Measurements from ENCODE around the gene DPM3. TPM values are rescaled to one million over a fixed set of nuclear protein-coding genes. Genes with fewer than 3 reads are reported as not detected.

DPM3 gene
- total and polyA plus RNA-seq, 2 of the 13 experiments (the other 11 are each of a cell fraction or from before 2014, with no cell fraction given), result 23.2 to 53.4 TPM

GRCh38 chr1:155091071-155092051 lies 49.0 kb downstream of the DPM3 start (continued):
- TF ChIP-seq, protein P1, sequence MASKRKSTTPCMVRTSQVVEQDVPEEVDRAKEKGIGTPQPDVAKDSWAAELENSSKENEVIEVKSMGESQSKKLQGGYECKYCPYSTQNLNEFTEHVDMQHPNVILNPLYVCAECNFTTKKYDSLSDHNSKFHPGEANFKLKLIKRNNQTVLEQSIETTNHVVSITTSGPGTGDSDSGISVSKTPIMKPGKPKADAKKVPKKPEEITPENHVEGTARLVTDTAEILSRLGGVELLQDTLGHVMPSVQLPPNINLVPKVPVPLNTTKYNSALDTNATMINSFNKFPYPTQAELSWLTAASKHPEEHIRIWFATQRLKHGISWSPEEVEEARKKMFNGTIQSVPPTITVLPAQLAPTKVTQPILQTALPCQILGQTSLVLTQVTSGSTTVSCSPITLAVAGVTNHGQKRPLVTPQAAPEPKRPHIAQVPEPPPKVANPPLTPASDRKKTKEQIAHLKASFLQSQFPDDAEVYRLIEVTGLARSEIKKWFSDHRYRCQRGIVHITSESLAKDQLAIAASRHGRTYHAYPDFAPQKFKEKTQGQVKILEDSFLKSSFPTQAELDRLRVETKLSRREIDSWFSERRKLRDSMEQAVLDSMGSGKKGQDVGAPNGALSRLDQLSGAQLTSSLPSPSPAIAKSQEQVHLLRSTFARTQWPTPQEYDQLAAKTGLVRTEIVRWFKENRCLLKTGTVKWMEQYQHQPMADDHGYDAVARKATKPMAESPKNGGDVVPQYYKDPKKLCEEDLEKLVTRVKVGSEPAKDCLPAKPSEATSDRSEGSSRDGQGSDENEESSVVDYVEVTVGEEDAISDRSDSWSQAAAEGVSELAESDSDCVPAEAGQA (IDR thresholded peaks at IDR 0.05; ENCODE audit: low read depth), result no peak
- TF ChIP-seq, protein P1 (CRISPR knock-in tag; IDR thresholded peaks at IDR 0.05; ENCODE audit: borderline replicate concordance), result no peak
- TF ChIP-seq ZNF780A (CRISPR knock-in tag; IDR thresholded peaks at IDR 0.05), result no peak
- peak; percentile 54; the same call in 1 of the 2 replicates for TF ChIP-seq ZSCAN9 (CRISPR knock-in tag; IDR thresholded peaks at IDR 0.05; ENCODE audit: borderline replicate concordance)
- peak; percentile 99 for TF ChIP-seq PPARG (CRISPR knock-in tag; conservative IDR thresholded peaks at IDR 0.05)
- no peak for TF ChIP-seq NR3C1 (CRISPR knock-in tag; IDR thresholded peaks at IDR 0.05)
- TF ChIP-seq KDM2A (CRISPR knock-in tag; IDR thresholded peaks at IDR 0.05; ENCODE audit: borderline replicate concordance, low read depth), result peak; percentile 84
- no peak for TF ChIP-seq HCFC1 (IDR thresholded peaks at IDR 0.05; ENCODE audit: low read depth, low read length)
- peak; percentile 43; the same call in 1 of the 2 replicates for TF ChIP-seq ZNF546 (CRISPR knock-in tag; conservative IDR thresholded peaks at IDR 0.05)
- TF ChIP-seq ZNF678 (CRISPR knock-in tag; IDR thresholded peaks at IDR 0.05), result no peak
- TF ChIP-seq, protein P2, sequence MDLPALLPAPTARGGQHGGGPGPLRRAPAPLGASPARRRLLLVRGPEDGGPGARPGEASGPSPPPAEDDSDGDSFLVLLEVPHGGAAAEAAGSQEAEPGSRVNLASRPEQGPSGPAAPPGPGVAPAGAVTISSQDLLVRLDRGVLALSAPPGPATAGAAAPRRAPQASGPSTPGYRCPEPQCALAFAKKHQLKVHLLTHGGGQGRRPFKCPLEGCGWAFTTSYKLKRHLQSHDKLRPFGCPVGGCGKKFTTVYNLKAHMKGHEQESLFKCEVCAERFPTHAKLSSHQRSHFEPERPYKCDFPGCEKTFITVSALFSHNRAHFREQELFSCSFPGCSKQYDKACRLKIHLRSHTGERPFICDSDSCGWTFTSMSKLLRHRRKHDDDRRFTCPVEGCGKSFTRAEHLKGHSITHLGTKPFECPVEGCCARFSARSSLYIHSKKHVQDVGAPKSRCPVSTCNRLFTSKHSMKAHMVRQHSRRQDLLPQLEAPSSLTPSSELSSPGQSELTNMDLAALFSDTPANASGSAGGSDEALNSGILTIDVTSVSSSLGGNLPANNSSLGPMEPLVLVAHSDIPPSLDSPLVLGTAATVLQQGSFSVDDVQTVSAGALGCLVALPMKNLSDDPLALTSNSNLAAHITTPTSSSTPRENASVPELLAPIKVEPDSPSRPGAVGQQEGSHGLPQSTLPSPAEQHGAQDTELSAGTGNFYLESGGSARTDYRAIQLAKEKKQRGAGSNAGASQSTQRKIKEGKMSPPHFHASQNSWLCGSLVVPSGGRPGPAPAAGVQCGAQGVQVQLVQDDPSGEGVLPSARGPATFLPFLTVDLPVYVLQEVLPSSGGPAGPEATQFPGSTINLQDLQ (CRISPR knock-in tag; IDR thresholded peaks at IDR 0.05), result no peak
- TF ChIP-seq ZNF12 (CRISPR knock-in tag; IDR thresholded peaks at IDR 0.05), result no peak; the same call in 1 of the 2 replicates
- 0 out of 2 replicates have a peak, but pooled peaks have one; percentile 41 for TF ChIP-seq ZNF768 (CRISPR knock-in tag; IDR thresholded peaks at IDR 0.05)
- TF ChIP-seq HDAC2 (CRISPR knock-in tag; IDR thresholded peaks at IDR 0.05), result peak; percentile 79
- peak; percentile 80 for TF ChIP-seq BORCS8-MEF2B (CRISPR knock-in tag; IDR thresholded peaks at IDR 0.05)
- TF ChIP-seq KLF6 (CRISPR knock-in tag; IDR thresholded peaks at IDR 0.05), result peak; percentile 64; the same call in 1 of the 2 replicates
- TF ChIP-seq ZNF343 (CRISPR knock-in tag; IDR thresholded peaks at IDR 0.05), result no peak
- no peak for TF ChIP-seq ZBTB1 (CRISPR knock-in tag; IDR thresholded peaks at IDR 0.05; ENCODE audit: borderline replicate concordance)
- TF ChIP-seq ZBTB7B (CRISPR knock-in tag; IDR thresholded peaks at IDR 0.05), result peak; percentile 79; the same call in 1 of the 2 replicates
- peak; percentile 53; the same call in 1 of the 2 replicates for TF ChIP-seq ZNF124 (CRISPR knock-in tag; IDR thresholded peaks at IDR 0.05)
- TF ChIP-seq HNRNPH1 (optimal IDR thresholded peaks at IDR 0.05; ENCODE audit: low read depth, low read length), result no peak
- no peak for TF ChIP-seq ZNF207 (IDR thresholded peaks at IDR 0.05; ENCODE audit: borderline replicate concordance)
- 0 out of 2 replicates have a peak, but pooled peaks have one; percentile 28 for TF ChIP-seq ZNF713 (CRISPR knock-in tag; IDR thresholded peaks at IDR 0.05)
